H1 (cell line): ENCODE results near the gene PALD1. TPM values are rescaled to one million over a fixed set of nuclear protein-coding genes. Genes with fewer than 3 reads are reported as not detected.

Experiments
- CTCF ChIA-PET: fragments of 300-600 bp; sonication (Branson Sonifier 250); formaldehyde crosslinking; loops from one replicate; lab custom pipeline; 2021; ENCODE audit not compliant: partially characterized antibody; lab: Charles Lee
- POLR2A ChIA-PET: fragments of 300-600 bp; sonication (Branson Sonifier 250); formaldehyde crosslinking; loops from one replicate; lab custom pipeline; 2021; ENCODE audit warnings: inconsistent platforms; ENCODE audit not compliant: partially characterized antibody; lab: Charles Lee
- DNase-seq, 2 experiments: peaks; one replicate each; pipeline versions ENCODE4 v3.0.0 to v3.0.0-alpha.2; 2010 to 2022; ENCODE audit warnings: low spot score in 2 of 2, low read depth in 1 of 2, mixed read lengths in 1 of 2
- FAIRE-seq: peaks from 2 replicates; lab custom pipeline; 2011; peaks lifted over from hg19 to GRCh38; lab: Jason Lieb, UNC
- H2AFZ ChIP-seq: 2 replicates; pipeline ENCODE4 v1.8.1; 2012; ENCODE audit warnings: low read length, inconsistent platforms
- H2AK5ac ChIP-seq: 2 replicates; pipeline ENCODE4 v1.6.1; 2013; ENCODE audit warnings: low read depth, low read length
- H2BK120ac ChIP-seq: replicated peaks from 2 replicates; pipeline ENCODE3; 2013; ENCODE audit warnings: low read depth, low read length, inconsistent platforms
- H2BK12ac ChIP-seq: 2 replicates; pipeline ENCODE4 v1.6.1; 2013; ENCODE audit warnings: low read depth, low read length
- H2BK15ac ChIP-seq: 2 replicates; pipeline ENCODE4 v1.6.1; 2013; ENCODE audit warnings: low read length
- H2BK20ac ChIP-seq: 2 replicates; pipeline ENCODE4 v1.6.1; 2013; ENCODE audit warnings: low read length
- H2BK5ac ChIP-seq: 2 replicates; pipeline ENCODE4 v1.6.1; 2013; ENCODE audit warnings: low read depth, low read length
- H3K14ac ChIP-seq: 2 replicates; pipeline ENCODE4 v1.6.1; 2013; ENCODE audit warnings: inconsistent platforms; ENCODE audit not compliant: insufficient read length
- H3K18ac ChIP-seq: 2 replicates; pipeline ENCODE4 v1.6.1; 2013; ENCODE audit warnings: low read length; ENCODE audit errors: extremely low read depth
- H3K23ac ChIP-seq: 2 replicates; pipeline ENCODE4 v1.6.1; 2013; ENCODE audit warnings: inconsistent platforms; ENCODE audit not compliant: insufficient read length
- H3K23me2 ChIP-seq: 2 replicates; pipeline ENCODE4 v1.6.1; 2013; ENCODE audit warnings: low read depth, low read length
- H3K27ac ChIP-seq: 2 replicates; pipeline ENCODE4 v1.6.1; 2011; ENCODE audit warnings: low read depth, low read length, inconsistent platforms
- H3K27me3 ChIP-seq, 4 experiments: replicated peaks in 1 of 4; 1 replicate in 1 of 4; 2 replicates in 3 of 4; pipeline versions ENCODE4 v1.6.1 to v1.8.1; 2011 to 2013; ENCODE audit warnings: low read length in 3 of 4, mild to moderate bottlenecking in 3 of 4, inconsistent platforms in 2 of 4, mixed read lengths in 2 of 4, moderate library complexity in 1 of 4; ENCODE audit not compliant: control insufficient read depth in 3 of 4, insufficient read depth in 3 of 4; ENCODE audit errors: extremely low read depth in 1 of 4
- H3K36me3 ChIP-seq, 4 experiments: 2 replicates each; pipeline versions ENCODE4 v1.6.1 to v1.8.1; 2011 to 2013; ENCODE audit warnings: mild to moderate bottlenecking in 4 of 4, low read length in 3 of 4, moderate library complexity in 2 of 4, control low read depth in 1 of 4, inconsistent platforms in 1 of 4; ENCODE audit not compliant: insufficient read depth in 4 of 4, control insufficient read depth in 2 of 4
- H3K4ac ChIP-seq: replicated peaks from 2 replicates; pipeline ENCODE3; 2013; ENCODE audit warnings: low read length, low read depth, mixed read lengths, inconsistent platforms; ENCODE audit not compliant: insufficient read length
- H3K4me1 ChIP-seq, 4 experiments: replicated peaks in 1 of 4; 1 replicate in 1 of 4; 2 replicates in 3 of 4; pipeline versions ENCODE4 v1.6.1 to v1.8.1; 2011 to 2013; ENCODE audit warnings: low read length in 3 of 4, inconsistent platforms in 2 of 4, mixed read lengths in 1 of 4; ENCODE audit not compliant: insufficient read depth in 4 of 4, control insufficient read depth in 3 of 4
- H3K4me2 ChIP-seq, 2 experiments: 2 replicates each; pipeline versions ENCODE4 v1.6.1 to v1.8.1; 2011 to 2013; ENCODE audit warnings: low read depth in 2 of 2, low read length in 2 of 2, control low read depth in 1 of 2, inconsistent platforms in 1 of 2, mild to moderate bottlenecking in 1 of 2; ENCODE audit not compliant: insufficient read depth in 1 of 2
- H3K4me3 ChIP-seq, 4 experiments: fragments of 200-600, 300-600 bp in 1 of 4; sonication (generic), shearing (Covaris generic), sonication (Bioruptor Twin) in 1 of 4; 2 replicates each; pipeline versions ENCODE4 v1.5.1 to v1.8.1; 2011 to 2016; ENCODE audit warnings: low read length in 4 of 4, low read depth in 3 of 4, control low read depth in 2 of 4, inconsistent platforms in 2 of 4, mild to moderate bottlenecking in 2 of 4, mixed read lengths in 1 of 4, moderate library complexity in 1 of 4; ENCODE audit not compliant: insufficient read depth in 2 of 4; ENCODE audit errors: extremely low read depth in 1 of 4
- H3K56ac ChIP-seq: replicated peaks from 2 replicates; pipeline ENCODE3; 2013; ENCODE audit warnings: low read depth, mild to moderate bottlenecking, mixed read lengths, low read length, inconsistent platforms; ENCODE audit not compliant: insufficient read length
- H3K79me1 ChIP-seq: 2 replicates; pipeline ENCODE4 v1.6.1; 2013; ENCODE audit warnings: low read depth, low read length, control low read depth
- H3K79me2 ChIP-seq, 2 experiments: 2 replicates each; pipeline versions ENCODE4 v1.6.1 to v1.8.1; 2012 to 2013; ENCODE audit warnings: low read length in 2 of 2, mild to moderate bottlenecking in 2 of 2, inconsistent platforms in 1 of 2; ENCODE audit not compliant: insufficient read depth in 2 of 2, control insufficient read depth in 1 of 2
- H3K9ac ChIP-seq, 4 experiments: replicated peaks in 1 of 4; 1 replicate in 1 of 4; 2 replicates in 3 of 4; pipeline versions ENCODE4 v1.6.1 to v1.8.1; 2011 to 2013; ENCODE audit warnings: low read depth in 3 of 4, low read length in 3 of 4, control low read depth in 2 of 4, mild to moderate bottlenecking in 2 of 4, moderate library complexity in 2 of 4, inconsistent platforms in 1 of 4; ENCODE audit errors: extremely low read depth in 1 of 4
- H3K9me3 ChIP-seq, 2 experiments: 2 replicates each; pipeline versions ENCODE4 v1.6.1 to v1.8.1; 2012 to 2013; ENCODE audit warnings: mild to moderate bottlenecking in 2 of 2, moderate library complexity in 2 of 2, control low read depth in 1 of 2, inconsistent platforms in 1 of 2, low read depth in 1 of 2, low read length in 1 of 2, mixed read lengths in 1 of 2; ENCODE audit not compliant: insufficient read depth in 2 of 2
- H4K20me1 ChIP-seq, 2 experiments: replicated peaks in 1 of 2; 2 replicates each; pipeline versions ENCODE3 to v1.8.1; 2011 to 2013; ENCODE audit warnings: inconsistent platforms in 2 of 2, low read length in 2 of 2, mild to moderate bottlenecking in 1 of 2; ENCODE audit not compliant: insufficient read depth in 2 of 2, control insufficient read depth in 1 of 2
- H4K5ac ChIP-seq: 2 replicates; pipeline ENCODE4 v1.6.1; 2013; ENCODE audit warnings: low read length, low read depth, mixed read lengths, inconsistent platforms; ENCODE audit not compliant: insufficient read length
- H4K8ac ChIP-seq: 2 replicates; pipeline ENCODE4 v1.8.0; 2013; ENCODE audit warnings: mild to moderate bottlenecking, moderate library complexity, low read length, inconsistent platforms; ENCODE audit not compliant: insufficient read depth; ENCODE audit errors: extremely low read depth
- H4K91ac ChIP-seq: replicated peaks from 2 replicates; pipeline ENCODE3; 2013; ENCODE audit warnings: low read length, mixed read lengths, inconsistent platforms; ENCODE audit not compliant: insufficient read length
- EZH2 ChIP-seq: fragments of 200-600 bp; sonication (generic); IDR thresholded peaks from 2 replicates; pipeline ENCODE4 v1.7.1; 2012; ENCODE audit warnings: low read depth, mild to moderate bottlenecking, moderate library complexity, low read length, inconsistent platforms; ENCODE audit not compliant: severe bottlenecking
- FOSL1 ChIP-seq: IDR thresholded peaks from 2 replicates; pipeline ENCODE4 v1.6.1; 2011; ENCODE audit warnings: mild to moderate bottlenecking, low read depth, low read length, moderate library complexity; ENCODE audit not compliant: insufficient read depth
- POLR2A ChIP-seq, 2 experiments: IDR thresholded peaks; 1 replicate in 1 of 2; 2 replicates in 1 of 2; pipeline ENCODE4 v1.6.1; 2011; ENCODE audit warnings: low read depth in 2 of 2, low read length in 2 of 2, mild to moderate bottlenecking in 2 of 2; ENCODE audit errors: control extremely low read depth in 1 of 2
- WGBS, 2 experiments: shearing (Covaris generic) in 1 of 2; methylation state at CpG; one replicate each; pipeline versions ENCODE4 v1.1.6 to v1.1.7; 2013 to 2015; ENCODE audit warnings: low lambda C conversion rate in 2 of 2, mixed read lengths in 2 of 2, inconsistent platforms in 1 of 2, low coverage in 1 of 2, missing lambda C conversion rate in 1 of 2; ENCODE audit not compliant: insufficient replicate concordance in 2 of 2, insufficient coverage in 1 of 2, insufficient read length in 1 of 2; ENCODE audit errors: extremely low coverage in 1 of 2, missing lambda C conversion rate in 1 of 2; 5-methylcytosine and 5-hydroxymethylcytosine counted together
- polyA plus RNA-seq, 7 experiments: library from polyadenylated mRNA; depleted of rRNA in 3 of 7; stranded (reverse) in 5 of 7; unstranded in 2 of 7; fragments of >200 nt in 5 of 7; fragments of 200-250 nt in 2 of 7; gene quantifications; 1 replicate in 5 of 7; 2 replicates in 1 of 7; 4 replicates in 1 of 7; pipeline versions ENCODE4 v1.2.1 to v1.2.3, GENCODE V29; 2011 to 2013; ENCODE audit warnings: missing spikeins in 2 of 7, mixed read lengths in 2 of 7
- total RNA-seq: library from RNA; stranded (reverse); fragmentation: NEBNext Ultra II Directional; extraction: Animal tissue kit (Norgen Biotek cat#: 25700); gene quantifications from 2 replicates; pipeline ENCODE4 v1.2.1, GENCODE V29; 2021

Gene PALD1
- total and polyA plus RNA-seq, 2 of the 8 experiments (the other 6 are each of a cell fraction or from before 2014, with no cell fraction given): 13.3 to 32.8 TPM

GRCh38 chr10:70575874-70576802 lies 97.6 kb downstream of the PALD1 start:
- H3K9ac ChIP-seq: no peak overlapping the region
- POLR2A ChIA-PET: interaction anchor here (0.6 kb wide), 1 partner anchor 282 kb away, joined by 3 read pairs; no protein-coding TSS in a partner anchor

More at GRCh38 chr10:70575874-70576802, 97.6 kb downstream of the PALD1 start:
- Histone ChIP-seq H2BK5ac (no peak overlapping the region), H4K20me1 (peaks cover 0 to 2% of the 10 kb centered on the region in 2 experiments), H3K23ac (no peak overlapping the region), H3K14ac (no peak overlapping the region), H3K4me3 (no peak overlapping the region), H3K9me3 (no peaks in the 10 kb centered on the region), H3K23me2 (no peaks in the 10 kb centered on the region; the same call in 1 of the 2 replicates), H3K56ac (no peak overlapping the region), H2AK5ac (no peak overlapping the region), H4K8ac (no peak overlapping the region), H4K5ac (no peak overlapping the region), H3K36me3 (no peaks in the 10 kb centered on the region), H3K27ac (no peak overlapping the region), H2BK15ac (no peak overlapping the region), H3K27me3 (no peaks in the 10 kb centered on the region), H3K79me1 (no peaks in the 10 kb centered on the region), H3K4me2 (no peak overlapping the region), H4K91ac (no peak overlapping the region), H2AFZ (no peak overlapping the region), H2BK12ac (no peak overlapping the region), H3K18ac (no peak overlapping the region), H2BK120ac (no peak overlapping the region), H3K4me1 (no peaks in the 10 kb centered on the region), H3K4ac (no peak overlapping the region), H2BK20ac (no peak overlapping the region), H3K79me2 (no peaks in the 10 kb centered on the region)
- CTCF ChIA-PET: interaction anchor here (0.7 to 2.0 kb wide), 6 partner anchors 16 to 183 kb away, joined by 3 to 8 read pairs (median 4); no protein-coding TSS in a partner anchor
- no peak for TF ChIP-seq POLR2A (IDR thresholded peaks at IDR 0.05; ENCODE audit: control extremely low read depth in 1 of 2, low read depth in 2 of 2, low read length in 2 of 2)
- TF ChIP-seq EZH2: no peak
- TF ChIP-seq FOSL1: no peak
- whole genome bisulfite sequencing, 2 experiments: 78% methylated on average over 12 of the region's 12 CpGs; no CpG with 5 or more reads in 1 of the 2 experiments
- FAIRE-seq (no peak), DNase-seq (no peak)
